Osteoblast (primary cell): ENCODE data around the gene CEP290. TPM values are rescaled to one million over a fixed set of nuclear protein-coding genes. Genes with fewer than 3 reads are reported as not detected.
"Not testable (repeated sequence)": the region's sequence is repeated elsewhere in the genome, so short reads cannot be mapped to it uniquely, and the experiment has no call there.

Source experiments
- DNase-seq: peaks from one replicate; pipeline ENCODE4 v3.0.0; 2011; ENCODE audit warnings: low spot score, mixed read lengths; ENCODE audit not compliant: insufficient read length; ENCODE audit errors: missing footprints
- H2AFZ ChIP-seq: 2 replicates; pipeline ENCODE4 v1.6.0; 2011; ENCODE audit warnings: mild to moderate bottlenecking, low read length
- H3K27ac ChIP-seq: 2 replicates; pipeline ENCODE4 v1.5.1; 2011; ENCODE audit warnings: mild to moderate bottlenecking, low read depth, low read length, moderate library complexity
- H3K27me3 ChIP-seq: 2 replicates; pipeline ENCODE4 v1.6.0; 2012; ENCODE audit warnings: mild to moderate bottlenecking, control low read depth, inconsistent platforms, low read length, moderate library complexity; ENCODE audit not compliant: insufficient read depth
- H3K36me3 ChIP-seq: 2 replicates; pipeline ENCODE4 v1.5.1; 2011; ENCODE audit warnings: mild to moderate bottlenecking, low read length, control low read depth, moderate library complexity; ENCODE audit not compliant: insufficient read depth
- H3K4me1 ChIP-seq: 2 replicates; pipeline ENCODE4 v1.5.1; 2011; ENCODE audit warnings: mild to moderate bottlenecking, low read length, control low read depth, moderate library complexity; ENCODE audit not compliant: insufficient read depth
- H3K4me2 ChIP-seq: 2 replicates; pipeline ENCODE4 v1.6.0; 2011; ENCODE audit warnings: mild to moderate bottlenecking, low read length; ENCODE audit not compliant: insufficient read depth
- H3K4me3 ChIP-seq: fragments of 200-600 bp; sonication (generic); 3 replicates; pipeline ENCODE4 v1.5.1; 2012; ENCODE audit warnings: mild to moderate bottlenecking, low read length, inconsistent platforms; ENCODE audit not compliant: insufficient read depth
- H3K79me2 ChIP-seq: 2 replicates; pipeline ENCODE4 v1.6.0; 2012; ENCODE audit warnings: mild to moderate bottlenecking, low read length, control low read depth, inconsistent platforms; ENCODE audit not compliant: insufficient read depth
- H3K9me3 ChIP-seq: 2 replicates; pipeline ENCODE4 v1.5.1; 2011; ENCODE audit warnings: low read depth, low read length, control low read depth
- H4K20me1 ChIP-seq: 2 replicates; pipeline ENCODE4 v1.6.0; 2012; ENCODE audit warnings: mild to moderate bottlenecking, low read length, control low read depth; ENCODE audit not compliant: insufficient read depth
- CTCF ChIP-seq: IDR thresholded peaks from 2 replicates; pipeline ENCODE4 v1.5.1; 2011; ENCODE audit warnings: mild to moderate bottlenecking, low read depth, low read length, moderate library complexity; ENCODE audit errors: extremely low read depth
- total RNA-seq: library from RNA; depleted of rRNA; stranded (reverse); fragments of >200 nt; gene quantifications from 2 replicates; pipeline ENCODE4 v1.2.3, GENCODE V29; 2012

Gene CEP290
- total RNA-seq, 1 donor = 20.3 TPM

GRCh38 chr12:88144546-88145468 lies 2.9 kb upstream of the CEP290 start:
- Histone ChIP-seq H3K36me3 (peaks cover 5% of the 10 kb centered on the region), H4K20me1 (no peaks in the 10 kb centered on the region), H2AFZ (no peak overlapping the region), H3K4me3 (no peak overlapping the region), H3K27ac (no peak overlapping the region), H3K27me3 (no peaks in the 10 kb centered on the region), H3K4me2 (no peak overlapping the region), H3K79me2 (peaks cover 55% of the 10 kb centered on the region), H3K9me3 (no peaks in the 10 kb centered on the region), H3K4me1 (peaks cover 14% of the 10 kb centered on the region)
- no peak for TF ChIP-seq CTCF
- no peak for DNase-seq

GRCh38 chr12:88144037-88144436 lies 2.1 kb upstream of the CEP290 start:
- Histone ChIP-seq H3K4me3 (no peak overlapping the region), H3K4me1 (peaks cover 14% of the 10 kb centered on the region), H3K79me2 (peaks cover 55% of the 10 kb centered on the region), H3K9me3 (no peaks in the 10 kb centered on the region), H3K27me3 (no peaks in the 10 kb centered on the region), H3K27ac (no peak overlapping the region), H4K20me1 (no peaks in the 10 kb centered on the region), H3K4me2 (no peak overlapping the region), H3K36me3 (peaks cover 5% of the 10 kb centered on the region), H2AFZ (no peak overlapping the region)
- no peak for DNase-seq
- TF ChIP-seq CTCF = no peak

GRCh38 chr12:88142610-88142991 lies 713 bp upstream of the CEP290 start:
- Histone ChIP-seq H3K27me3 (no peaks in the 10 kb centered on the region), H3K4me2 (peak overlapping the region; percentile 97), H3K4me1 (peaks cover 14% of the 10 kb centered on the region), H3K36me3 (peaks cover 10% of the 10 kb centered on the region), H3K9me3 (no peaks in the 10 kb centered on the region), H3K4me3 (peak overlapping the region; percentile 98), H3K27ac (peak overlapping the region; percentile 88), H2AFZ (peak overlapping the region; percentile 97), H4K20me1 (no peaks in the 10 kb centered on the region), H3K79me2 (peaks cover 49% of the 10 kb centered on the region)
- TF ChIP-seq CTCF = no peak
- DNase-seq = no peak

- peaks cover 10% of the 10 kb centered on the region for H3K36me3 ChIP-seq
- peaks cover 14% of the 10 kb centered on the region for H3K4me1 ChIP-seq
- H3K9me3 ChIP-seq = no peaks in the 10 kb centered on the region
- TF ChIP-seq CTCF = no peak
- no peaks in the 10 kb centered on the region for H4K20me1 ChIP-seq
- peaks cover 47% of the 10 kb centered on the region for H3K79me2 ChIP-seq
- peak overlapping the region; percentile 97 for H2AFZ ChIP-seq
- H3K27ac ChIP-seq = peak overlapping the region; percentile 88
- no peaks in the 10 kb centered on the region for H3K27me3 ChIP-seq
- H3K4me2 ChIP-seq = peak overlapping the region; percentile 97
- no peak for DNase-seq
- peak overlapping the region; percentile 98 for H3K4me3 ChIP-seq
Observed at GRCh38 chr12:88141425-88141773, 489 bp downstream of the CEP290 start.

GRCh38 chr12:88139711-88140110 lies 2.2 kb downstream of the CEP290 start:
- not testable (repeated sequence) for DNase-seq, H3K27me3 ChIP-seq, H2AFZ ChIP-seq, H3K9me3 ChIP-seq, H4K20me1 ChIP-seq, H3K4me2 ChIP-seq, H3K4me3 ChIP-seq, H3K27ac ChIP-seq
- peaks cover 31% of the 10 kb centered on the region for H3K79me2 ChIP-seq
- peaks cover 14% of the 10 kb centered on the region for H3K4me1 ChIP-seq
- H3K36me3 ChIP-seq = peaks cover 12% of the 10 kb centered on the region

- not testable (repeated sequence) for H4K20me1 ChIP-seq, H3K79me2 ChIP-seq, H3K27ac ChIP-seq, H2AFZ ChIP-seq, H3K27me3 ChIP-seq, DNase-seq, H3K4me3 ChIP-seq, H3K9me3 ChIP-seq, H3K4me1 ChIP-seq, H3K36me3 ChIP-seq, H3K4me2 ChIP-seq
Observed at GRCh38 chr12:88133181-88133580, 8.7 kb downstream of the CEP290 start.
